Limb (tissue), 2 donors: ENCODE results near the gene TPCN1.

Experiments
- DNase-seq, 2 donors: peaks; one replicate each; pipeline ENCODE4 v3.0.0-alpha.2; 2016; ENCODE audit errors: extremely low spot score in 2 of 2

The TPCN1 gene

GRCh38 chr12:113240395-113240794, 19.1 kb downstream of the TPCN1 start:
- no peak for DNase-seq

GRCh38 chr12:113241191-113242025, 20.1 kb downstream of the TPCN1 start:
- peak in 1 of 2 donors; percentile 71 for DNase-seq

DNA sequence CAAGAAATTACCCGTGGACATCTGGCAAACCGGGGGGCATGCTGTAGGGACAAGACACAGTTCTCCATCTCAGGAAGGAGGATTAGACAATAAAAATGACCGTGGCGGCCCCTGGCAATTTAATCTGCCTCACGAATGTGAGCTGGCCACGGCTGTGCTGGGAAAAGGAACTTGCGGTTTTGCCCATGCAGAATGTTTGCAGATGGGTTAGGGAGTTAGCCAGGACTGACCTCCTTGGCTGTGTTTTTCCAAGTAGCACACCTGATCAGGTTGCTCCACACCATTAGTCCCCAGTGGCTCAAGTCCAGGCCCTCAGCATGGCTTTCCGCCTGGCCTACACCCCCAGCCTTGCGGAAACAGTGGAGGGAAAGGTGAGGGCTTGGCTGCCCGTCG, 20.8 kb downstream of the TPCN1 start:
- DNase-seq = no peak

- DNase-seq = no peak
Observed at GRCh38 chr12:113242560-113242959, 21.3 kb downstream of the TPCN1 start.

- peak in 1 of 2 donors; percentile 75 for DNase-seq
Observed at GRCh38 chr12:113244047-113244460, 22.8 kb downstream of the TPCN1 start.

- DNase-seq = peak in 1 of 2 donors; percentile 55
Observed at GRCh38 chr12:113244478-113244958, 23.3 kb downstream of the TPCN1 start.

GRCh38 chr12:113245695-113246477, 24.6 kb downstream of the TPCN1 start:
- DNase-seq = peak; percentile 80 to 85

- DNase-seq = peak in 1 of 2 donors; percentile 46
Observed at GRCh38 chr12:113246478-113247122, 25.3 kb downstream of the TPCN1 start.

GRCh38 chr12:113247123-113248050, 26.1 kb downstream of the TPCN1 start:
- no peak for DNase-seq

DNA sequence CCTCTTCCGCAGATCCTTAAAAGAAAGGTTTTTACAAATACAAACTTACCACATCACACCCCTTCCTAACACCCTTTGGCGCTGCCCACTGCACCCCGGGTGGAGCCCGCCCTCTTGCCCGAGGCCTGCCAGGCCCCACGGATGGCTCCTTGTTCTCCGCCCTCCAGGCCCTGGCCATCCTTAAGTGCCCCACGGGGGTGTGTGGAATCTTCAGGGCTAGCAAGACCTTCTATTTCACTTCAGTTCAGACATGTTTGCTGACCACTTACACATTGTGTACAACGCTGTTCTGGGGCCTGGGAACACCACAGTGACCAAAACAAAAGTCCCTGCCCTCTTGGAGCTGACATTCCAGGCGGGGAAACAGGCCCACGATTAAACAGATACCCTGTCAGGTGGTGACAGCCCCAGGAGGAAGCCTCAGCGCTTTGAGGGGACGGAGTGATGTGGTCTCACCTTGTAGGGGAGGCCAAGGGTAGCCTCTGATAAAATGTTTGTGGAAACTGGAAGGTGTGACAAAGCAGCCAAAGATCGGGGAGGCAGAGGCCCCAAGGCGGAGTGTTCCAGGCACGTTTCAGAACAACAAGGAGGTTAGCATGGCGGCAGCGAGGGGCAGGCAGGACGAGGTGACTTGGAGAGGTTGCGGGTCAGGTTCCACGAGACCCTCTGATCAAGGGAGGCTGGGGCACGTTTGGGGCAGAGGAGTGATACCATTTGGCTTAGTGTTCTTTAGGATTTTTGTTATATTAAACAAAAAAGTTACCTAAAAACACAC, 27.0 kb downstream of the TPCN1 start:
- DNase-seq = no peak

GRCh38 chr12:113248842-113249435, 27.7 kb downstream of the TPCN1 start:
- DNase-seq = no peak

DNA sequence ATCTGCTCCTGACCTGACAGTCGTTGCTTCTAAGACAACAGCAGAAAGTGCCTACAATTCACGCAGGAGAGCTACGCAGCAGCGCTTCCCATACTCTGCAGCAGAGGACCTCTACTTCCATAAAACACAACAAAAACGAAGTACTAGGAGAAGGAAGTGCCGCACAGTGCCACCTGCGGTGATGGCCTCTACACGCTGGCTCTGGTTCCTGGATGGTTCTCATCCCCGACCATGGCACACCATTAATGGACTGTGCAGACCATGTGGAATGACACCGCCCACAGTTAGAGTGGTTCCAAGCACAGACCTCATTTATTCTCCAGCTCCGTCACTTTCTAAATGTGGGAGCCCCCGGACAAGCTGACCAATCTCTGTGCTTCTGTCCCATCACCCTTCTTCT, 28.3 kb downstream of the TPCN1 start:
- DNase-seq = no peak

GRCh38 chr12:113250045-113250444, 28.8 kb downstream of the TPCN1 start:
- DNase-seq = no peak

DNA sequence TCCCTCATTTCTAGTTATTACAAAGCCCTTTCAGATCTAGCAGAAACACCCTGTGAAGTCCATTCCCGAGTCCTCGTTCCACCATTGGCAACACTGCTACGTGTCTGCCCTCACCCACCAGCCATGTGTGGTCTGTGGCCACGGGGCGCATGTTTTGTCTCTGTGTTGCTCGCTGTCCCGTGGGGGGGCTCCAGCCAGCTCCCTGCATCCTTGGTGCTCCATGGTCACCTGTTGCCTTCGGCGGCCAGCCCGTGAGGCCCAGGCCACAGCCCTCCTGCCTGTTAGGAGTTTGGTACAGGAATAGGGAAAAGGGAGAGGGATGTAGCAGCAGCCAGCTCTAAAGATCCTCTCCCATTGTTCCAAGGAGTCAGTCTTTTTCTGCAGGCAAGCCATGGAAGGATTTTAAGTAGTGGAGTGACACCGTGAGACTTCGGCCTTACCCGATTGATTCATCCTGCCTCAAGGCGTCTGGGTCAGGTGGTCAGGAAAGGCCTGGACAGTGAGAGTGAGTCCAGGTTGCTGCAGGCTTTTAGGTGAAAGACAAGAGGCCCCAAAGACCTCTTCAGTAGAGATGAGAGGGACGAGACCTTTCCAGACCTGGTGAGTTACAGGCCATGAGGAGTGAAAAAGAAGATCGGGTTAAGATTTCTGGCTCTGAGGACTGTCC, 30.3 kb downstream of the TPCN1 start:
- DNase-seq = no peak

DNA sequence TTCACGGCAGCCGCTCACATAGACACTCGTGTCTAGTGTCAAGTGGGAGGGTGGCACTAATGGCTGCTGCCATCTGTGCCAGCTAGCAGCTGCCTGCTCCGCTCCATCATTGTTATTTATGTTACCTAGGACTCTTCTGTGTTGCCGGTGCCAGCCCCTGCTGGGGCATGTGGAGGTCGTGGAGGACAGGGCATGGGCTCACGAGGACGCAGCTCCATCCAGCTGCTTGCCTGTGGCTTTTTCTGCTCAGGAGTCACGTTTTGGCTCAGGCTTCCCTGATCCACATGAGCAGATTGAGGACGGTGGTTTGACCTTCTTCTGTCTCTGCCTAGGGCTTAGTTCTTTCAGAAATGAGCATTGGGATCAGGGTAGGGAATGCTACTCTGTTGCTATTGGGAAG, 31.2 kb downstream of the TPCN1 start:
- no peak for DNase-seq

- no peak for DNase-seq
Observed at GRCh38 chr12:113253532-113254285, 32.4 kb downstream of the TPCN1 start.

- no peak for DNase-seq
Observed at GRCh38 chr12:113254298-113254697, 33.0 kb downstream of the TPCN1 start.

- no peak for DNase-seq
Observed at GRCh38 chr12:113257564-113257963, 36.3 kb downstream of the TPCN1 start.
